GM19467 (cell line): Measurements from ENCODE around the gene ADAMTSL1.

Source experiments
- ATAC-seq: cut with Tn5 transposase; IDR thresholded peaks from one replicate; pipeline ENCODE4 v1.9.1; 2021; ENCODE audit warnings: mild to moderate bottlenecking, moderate library complexity; ENCODE audit not compliant: unreplicated experiment

ADAMTSL1 gene

DNA sequence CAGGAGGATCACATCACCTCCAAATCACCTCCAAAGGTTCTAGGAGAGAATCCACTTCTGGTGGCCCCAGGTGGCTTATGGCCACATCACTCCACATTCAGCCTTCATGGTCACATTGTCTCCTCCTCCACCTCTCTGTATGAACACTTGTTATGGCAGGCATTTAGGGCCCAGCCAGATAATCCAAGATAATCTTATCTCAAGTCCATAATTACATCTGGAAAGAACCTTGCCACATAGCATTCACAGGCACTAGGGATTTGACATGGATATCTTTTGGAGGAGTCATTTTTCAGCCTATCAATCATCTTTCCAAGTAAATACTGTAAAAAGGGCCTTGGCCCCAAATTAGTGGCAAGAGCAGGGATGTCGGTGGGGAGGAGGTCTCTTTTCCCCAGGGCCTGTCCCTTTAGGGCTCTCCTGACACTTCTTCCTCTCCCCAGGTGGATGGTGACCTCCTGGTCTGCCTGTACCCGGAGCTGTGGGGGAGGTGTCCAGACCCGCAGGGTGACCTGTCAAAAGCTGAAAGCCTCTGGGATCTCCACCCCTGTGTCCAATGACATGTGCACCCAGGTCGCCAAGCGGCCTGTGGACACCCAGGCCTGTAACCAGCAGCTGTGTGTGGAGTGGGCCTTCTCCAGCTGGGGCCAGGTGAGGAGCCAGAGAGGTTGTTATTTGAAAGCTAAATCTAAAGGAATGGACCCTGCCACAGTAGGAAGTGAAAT is 418.2 kb downstream of the ADAMTSL1 start:
- ATAC-seq = no peak

DNA sequence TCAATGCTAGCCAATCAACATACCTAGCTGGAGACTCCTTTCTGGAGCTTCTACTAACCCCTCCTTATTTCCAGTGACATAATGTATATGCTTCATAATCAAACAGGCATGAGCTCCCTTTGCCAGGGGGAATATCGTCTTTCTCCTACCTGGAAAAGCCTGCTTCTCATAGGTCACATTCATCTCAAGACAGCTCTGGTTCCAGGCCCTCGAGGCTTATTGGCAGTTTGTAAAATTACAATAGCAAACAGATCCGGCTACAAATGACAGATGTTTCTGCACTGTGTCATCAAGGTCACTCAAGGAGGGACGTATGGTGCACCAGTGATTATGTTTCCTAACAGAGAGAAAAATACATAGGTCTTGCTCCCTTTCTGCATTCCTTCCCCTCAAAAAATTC is 419.1 kb downstream of the ADAMTSL1 start:
- no peak for ATAC-seq

GRCh38 chr9:18893491-18893890 is 419.5 kb downstream of the ADAMTSL1 start:
- no peak for ATAC-seq

DNA sequence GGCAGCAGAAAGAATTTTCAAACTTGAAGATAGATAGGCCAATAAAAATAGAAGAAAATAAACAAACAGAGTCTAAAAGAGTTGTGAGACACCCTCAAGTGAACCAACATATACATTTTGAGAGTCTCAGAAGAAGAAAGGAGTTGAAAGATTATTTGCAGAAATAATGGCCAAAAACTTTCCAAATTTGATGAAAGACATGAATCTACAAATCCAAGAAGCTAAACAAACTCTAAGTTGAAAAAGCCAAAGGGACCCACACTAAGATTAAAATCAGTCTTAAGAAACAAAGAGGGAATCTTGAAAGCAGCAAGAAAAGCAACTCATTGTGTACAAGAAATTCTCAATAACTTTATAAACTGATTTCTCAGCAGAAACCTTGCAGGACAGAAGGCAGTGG is 422.1 kb downstream of the ADAMTSL1 start:
- ATAC-seq = no peak

DNA sequence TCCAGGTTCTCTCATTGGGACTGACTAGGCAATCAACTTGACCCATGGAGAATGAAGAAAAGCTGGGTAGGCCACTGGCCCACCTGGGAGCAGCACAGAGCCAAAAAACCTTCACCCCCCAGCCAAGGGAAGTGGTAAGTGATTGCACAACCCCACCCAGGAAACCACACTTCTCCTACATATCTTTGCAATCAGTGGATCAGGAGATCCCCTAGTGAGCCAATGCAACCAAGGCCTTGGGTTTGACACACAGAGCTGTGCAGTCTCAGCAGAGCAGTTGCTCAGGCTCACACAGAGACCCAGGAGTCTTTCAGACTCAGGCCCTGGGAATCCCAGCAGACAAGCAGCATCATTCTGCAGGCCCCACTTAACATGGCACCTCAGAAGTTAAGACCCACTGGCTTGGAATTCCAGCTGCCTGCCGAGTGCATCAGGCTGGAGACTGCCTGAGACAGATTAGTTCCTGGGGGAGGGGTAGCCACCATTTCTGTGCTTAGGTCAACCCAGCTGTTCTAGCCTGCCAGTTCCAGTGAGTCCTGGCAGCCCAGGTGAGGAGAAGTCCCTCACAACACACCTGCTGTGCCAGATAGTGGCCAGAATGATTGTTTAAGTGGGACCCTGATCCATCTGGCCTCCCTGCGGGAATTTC is 422.7 kb downstream of the ADAMTSL1 start:
- ATAC-seq = no peak

DNA sequence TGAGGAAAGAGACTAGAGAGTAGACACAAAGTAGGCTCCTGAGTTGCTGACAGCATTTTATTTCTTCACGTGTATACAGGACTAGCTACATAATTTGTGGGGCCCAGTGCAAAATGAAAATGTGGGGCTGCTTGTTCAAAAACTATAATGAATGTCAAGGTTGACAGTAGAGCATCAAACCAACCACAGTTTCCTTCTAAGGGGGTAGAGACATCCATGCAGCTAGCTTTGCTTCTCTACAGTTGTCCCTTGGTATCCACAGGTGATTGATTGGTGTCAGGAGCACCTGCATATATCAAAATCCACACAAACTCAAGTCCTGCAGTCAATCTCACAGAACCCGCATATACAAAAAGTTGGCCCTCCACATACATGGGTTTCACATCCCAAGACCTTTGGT is 429.5 kb downstream of the ADAMTSL1 start:
- ATAC-seq = no peak

DNA sequence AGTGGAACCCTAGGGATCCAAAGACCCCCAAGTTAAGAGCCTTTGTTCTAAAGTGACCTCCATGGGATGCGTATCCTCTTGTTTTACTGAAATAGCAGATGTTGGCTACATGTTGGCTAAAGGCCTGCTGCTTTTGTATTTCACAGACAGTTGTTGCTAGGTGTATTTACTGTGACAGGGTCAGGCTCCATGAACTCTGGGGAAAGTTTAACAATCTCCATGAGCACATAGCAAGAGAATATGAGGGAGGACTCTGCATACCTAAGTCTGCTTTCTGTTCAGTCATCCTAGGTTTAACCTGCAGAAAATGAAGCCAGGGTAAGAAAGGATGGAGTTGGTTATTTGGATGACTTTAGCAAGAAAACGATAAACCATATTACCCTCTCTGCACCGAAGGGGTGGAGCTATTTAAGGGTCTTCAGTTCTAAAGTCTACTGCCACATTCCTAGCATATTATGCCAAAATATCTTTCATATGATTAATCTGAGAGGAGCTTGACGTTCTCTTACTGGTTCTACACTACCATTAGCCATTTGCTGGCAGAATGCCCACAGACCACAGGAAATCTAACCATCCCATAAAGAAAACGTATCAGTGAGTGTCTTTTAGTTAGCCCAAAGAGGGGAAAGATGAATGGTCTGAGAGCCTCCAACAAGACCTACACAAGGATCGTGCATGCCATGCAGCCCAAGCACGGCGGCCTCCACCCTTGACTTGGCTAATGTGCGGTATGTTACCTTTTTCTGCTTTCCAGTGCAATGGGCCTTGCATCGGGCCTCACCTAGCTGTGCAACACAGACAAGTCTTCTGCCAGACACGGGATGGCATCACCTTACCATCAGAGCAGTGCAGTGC is 431.3 kb downstream of the ADAMTSL1 start:
- ATAC-seq = no peak

- no peak for ATAC-seq
These were observed 432.1 kb downstream of the ADAMTSL1 start for GRCh38 chr9:18905883-18906629.

DNA sequence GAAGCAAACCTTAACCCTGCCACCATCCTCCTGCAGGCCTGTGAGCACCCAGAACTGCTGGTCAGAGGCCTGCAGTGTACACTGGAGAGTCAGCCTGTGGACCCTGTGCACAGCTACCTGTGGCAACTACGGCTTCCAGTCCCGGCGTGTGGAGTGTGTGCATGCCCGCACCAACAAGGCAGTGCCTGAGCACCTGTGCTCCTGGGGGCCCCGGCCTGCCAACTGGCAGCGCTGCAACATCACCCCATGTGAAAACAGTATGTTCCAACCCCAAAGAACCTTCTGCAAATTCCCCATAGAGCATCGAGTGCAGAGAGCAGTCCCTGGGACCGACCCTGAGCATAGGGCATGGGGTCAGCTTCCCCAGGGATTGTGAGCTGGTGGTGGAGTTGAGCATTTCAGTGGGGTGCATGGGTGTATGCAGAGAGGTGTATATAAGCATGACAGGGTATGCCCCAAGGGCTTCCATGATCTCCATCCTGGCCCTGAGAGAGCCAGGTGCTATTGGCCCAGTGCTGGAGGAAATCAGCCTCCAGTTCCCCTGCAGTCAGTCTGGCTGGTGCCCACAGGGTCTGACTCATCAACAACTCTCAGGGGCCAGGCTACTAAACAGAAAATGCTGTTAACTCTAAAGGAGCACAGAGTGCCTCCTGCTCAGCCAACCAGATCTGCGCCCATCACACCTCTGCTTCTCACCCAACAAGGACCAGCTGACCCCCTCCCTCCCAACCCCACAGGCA is 432.9 kb downstream of the ADAMTSL1 start:
- ATAC-seq = no peak

- no peak for ATAC-seq
These were observed 434.1 kb downstream of the ADAMTSL1 start for GRCh38 chr9:18907927-18908625.

GRCh38 chr9:18909140-18910018 is 435.4 kb downstream of the ADAMTSL1 start:
- no peak for ATAC-seq

DNA sequence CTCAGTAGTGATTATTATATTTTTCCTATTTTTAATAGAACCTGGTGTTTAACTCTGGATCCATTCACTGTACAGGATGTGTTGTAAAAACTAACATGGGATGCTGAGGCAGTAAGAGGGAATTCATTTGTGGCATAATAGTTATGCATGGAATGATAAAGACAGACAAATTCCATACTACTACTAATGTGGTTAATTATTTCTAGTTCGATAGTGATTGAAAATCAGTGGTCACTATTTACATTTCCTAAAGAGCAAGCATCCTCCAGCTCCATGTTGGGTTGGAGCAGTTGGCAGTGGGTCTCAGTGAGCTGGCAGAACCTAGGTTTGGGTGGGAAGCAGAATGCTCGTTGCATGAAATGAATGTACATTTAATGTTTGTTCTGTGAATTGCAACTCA is 436.5 kb downstream of the ADAMTSL1 start:
- no peak for ATAC-seq

DNA sequence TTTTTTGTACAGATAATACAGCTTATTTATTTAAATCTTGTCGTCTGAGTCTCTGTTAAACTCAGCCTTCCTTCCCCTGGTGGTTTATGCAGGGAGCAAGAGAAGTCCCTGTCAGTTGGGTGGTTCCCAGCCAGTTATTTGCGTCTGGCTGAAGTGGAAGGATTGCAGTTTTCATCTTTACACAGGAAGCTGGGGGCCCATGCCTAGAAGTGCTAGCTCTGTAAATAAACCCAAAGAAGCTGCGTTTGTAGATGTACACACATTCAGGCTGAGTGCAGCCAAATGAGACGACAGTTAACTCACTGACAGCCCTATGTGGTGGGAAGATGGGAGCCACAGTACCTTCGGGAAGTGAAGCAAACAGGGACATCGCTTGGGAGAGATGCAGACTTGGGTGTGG is 437.0 kb downstream of the ADAMTSL1 start:
- ATAC-seq = no peak

- ATAC-seq = no peak
These were observed 437.9 kb downstream of the ADAMTSL1 start for GRCh38 chr9:18911714-18912342.

DNA sequence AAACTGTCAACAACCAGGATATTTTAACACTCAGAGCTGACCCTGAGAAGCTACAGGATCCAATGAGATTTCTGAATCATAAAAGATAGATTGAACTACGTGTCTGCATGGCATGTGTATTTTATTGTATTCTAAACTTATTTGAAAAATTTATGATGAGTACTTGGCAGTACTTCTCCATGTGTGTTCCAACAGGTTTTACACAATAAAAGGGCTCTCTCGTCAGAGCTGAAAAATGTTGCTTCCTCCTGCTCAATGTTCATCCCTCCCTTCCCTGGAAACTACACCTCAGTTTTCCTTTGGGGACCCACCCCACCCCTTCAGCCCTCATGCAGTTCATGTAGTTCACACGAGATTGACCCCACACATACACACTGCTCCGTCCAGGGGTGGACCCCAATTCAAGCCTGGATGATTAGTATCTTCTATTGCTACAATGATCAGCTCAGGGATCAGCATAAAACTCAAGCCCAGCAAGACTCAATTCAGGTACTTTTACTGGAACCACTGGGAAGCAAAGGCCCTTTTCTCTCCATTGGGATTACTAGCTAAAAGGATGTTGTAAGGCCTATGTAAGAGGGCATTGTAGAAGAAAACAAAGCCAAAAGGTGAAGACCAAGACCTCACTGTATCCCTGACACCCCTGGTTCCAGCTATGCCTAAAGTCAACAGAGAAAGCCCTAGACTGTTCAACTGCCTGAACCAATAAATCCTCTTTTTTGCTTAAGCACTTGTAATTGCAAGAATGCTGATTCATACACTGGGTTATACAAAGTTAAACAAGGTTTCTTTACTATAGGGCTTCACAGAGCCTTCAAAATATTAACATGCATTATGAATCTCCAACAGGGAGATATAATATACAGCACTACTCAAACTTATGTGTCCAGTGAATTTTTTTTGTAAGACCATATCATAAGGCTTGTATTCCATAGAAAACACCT is 446.5 kb downstream of the ADAMTSL1 start:
- no peak for ATAC-seq

- ATAC-seq = no peak
These were observed 447.6 kb downstream of the ADAMTSL1 start for GRCh38 chr9:18921366-18922075.
